GM18861 (cell line): ENCODE results near the gene COG1.

Experiments
- ATAC-seq: cut with Tn5 transposase; IDR thresholded peaks from one replicate; pipeline ENCODE4 v1.9.1; 2021; ENCODE audit not compliant: unreplicated experiment

Gene COG1

DNA sequence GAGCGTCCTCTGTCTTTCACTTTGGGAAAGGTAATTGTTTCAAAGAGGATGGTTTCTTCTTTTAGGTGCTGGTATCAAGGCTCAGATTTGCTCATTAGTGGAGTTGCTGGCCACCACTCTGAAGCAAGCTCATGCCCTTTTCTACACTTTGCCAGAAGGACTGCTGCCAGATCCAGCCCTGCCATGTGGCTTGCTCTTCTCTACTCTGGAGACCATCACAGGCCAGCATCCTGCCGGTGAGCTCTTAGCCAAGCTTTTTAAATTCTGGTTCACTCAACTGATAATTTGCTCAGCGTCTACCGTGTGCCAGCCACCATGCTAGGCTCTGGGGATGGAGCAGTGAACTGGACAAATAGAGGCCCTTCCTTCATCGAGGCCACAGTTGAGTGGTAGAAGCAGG lies 4.3 kb downstream of the COG1 start:
- no peak for ATAC-seq

DNA sequence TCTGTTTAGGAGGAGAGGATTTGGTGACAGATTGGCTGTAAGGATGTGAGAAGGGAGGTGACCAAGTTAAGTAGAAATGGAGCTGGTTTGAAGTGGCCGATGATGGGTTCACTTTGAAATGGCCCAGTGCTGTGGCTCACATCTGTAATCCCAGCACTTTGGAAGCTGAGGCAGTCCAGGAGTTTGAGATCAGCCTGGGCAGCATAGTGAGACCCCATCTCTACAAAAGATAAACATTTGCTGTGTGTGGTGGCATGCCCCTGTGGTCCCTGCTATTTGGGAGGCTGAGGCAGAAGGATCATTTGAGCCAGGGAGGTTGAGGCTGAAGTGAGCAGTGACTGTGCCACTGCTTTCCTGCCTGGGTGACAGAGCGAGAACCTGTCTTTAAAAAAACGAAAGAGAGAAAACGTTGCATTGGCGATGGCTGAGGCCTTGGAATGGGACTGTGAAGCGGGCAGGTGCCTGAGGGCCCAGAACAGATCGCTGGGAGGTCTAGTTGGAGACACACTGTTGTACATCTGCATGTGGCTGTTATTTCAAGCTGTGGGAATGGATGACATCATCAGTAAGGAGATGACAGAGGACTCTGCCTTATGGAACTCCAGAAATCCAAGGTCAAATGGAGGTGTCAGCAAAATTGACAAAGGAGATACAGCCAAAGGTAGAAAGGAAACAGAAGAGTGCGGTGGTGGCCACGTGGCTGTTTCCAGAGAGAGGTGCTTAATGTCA lies 5.5 kb downstream of the COG1 start:
- ATAC-seq = no peak

- ATAC-seq = no peak
Measured at GRCh38 chr17:73198930-73199260, 6.0 kb downstream of the COG1 start.

DNA sequence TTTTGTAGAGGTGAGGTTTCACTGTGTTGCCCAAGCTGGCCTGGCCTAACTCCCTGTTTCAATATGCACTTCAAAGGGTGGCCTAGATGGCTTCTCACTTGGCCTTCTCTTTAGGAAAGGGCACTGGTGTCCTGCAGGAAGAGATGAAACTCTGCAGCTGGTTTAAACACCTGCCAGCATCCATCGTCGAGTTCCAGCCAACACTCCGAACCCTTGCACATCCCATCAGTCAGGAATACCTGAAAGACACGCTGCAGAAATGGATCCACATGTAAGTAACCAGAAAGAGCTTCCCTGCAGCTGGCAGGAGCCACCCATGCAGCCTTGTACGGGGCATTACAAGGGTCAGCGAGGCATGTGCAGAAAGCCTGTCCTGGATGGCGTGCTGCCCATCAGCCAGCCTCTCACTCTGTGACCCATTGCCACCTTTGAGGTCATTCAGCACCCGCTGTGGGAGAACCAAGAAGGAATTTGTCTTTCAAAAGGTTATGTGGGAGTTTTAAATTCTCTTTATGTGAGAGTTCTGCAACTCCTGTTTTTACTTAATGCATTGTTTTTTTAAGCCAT lies 7.0 kb downstream of the COG1 start:
- ATAC-seq = no peak

DNA sequence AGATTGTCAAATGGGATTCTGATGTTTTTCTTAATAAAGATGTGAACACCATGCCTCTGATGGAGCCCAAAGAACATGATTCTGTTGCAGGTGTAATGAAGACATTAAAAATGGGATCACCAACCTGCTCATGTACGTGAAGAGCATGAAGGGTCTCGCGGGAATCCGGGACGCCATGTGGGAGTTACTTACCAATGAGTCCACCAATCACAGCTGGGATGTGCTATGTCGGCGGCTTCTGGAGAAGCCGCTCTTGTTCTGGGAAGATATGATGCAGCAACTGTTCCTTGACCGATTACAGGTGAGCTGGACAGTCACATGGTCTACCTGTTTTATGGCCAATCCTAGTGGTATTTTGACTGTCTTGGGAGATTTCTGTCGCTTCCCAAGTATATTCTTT lies 7.6 kb downstream of the COG1 start:
- no peak for ATAC-seq

- no peak for ATAC-seq
Measured at GRCh38 chr17:73201215-73202069, 8.6 kb downstream of the COG1 start.

GRCh38 chr17:73203135-73203787 lies 10.4 kb downstream of the COG1 start:
- peak; percentile 66 for ATAC-seq

GRCh38 chr17:73203788-73204479 lies 11.1 kb downstream of the COG1 start:
- ATAC-seq = no peak

GRCh38 chr17:73205459-73205961 lies 12.7 kb downstream of the COG1 start:
- ATAC-seq = no peak

GRCh38 chr17:73208139-73208827 lies 15.4 kb downstream of the COG1 start:
- ATAC-seq = no peak

- no peak for ATAC-seq
Measured at GRCh38 chr17:73209436-73209835, 16.6 kb downstream of the COG1 start.

DNA sequence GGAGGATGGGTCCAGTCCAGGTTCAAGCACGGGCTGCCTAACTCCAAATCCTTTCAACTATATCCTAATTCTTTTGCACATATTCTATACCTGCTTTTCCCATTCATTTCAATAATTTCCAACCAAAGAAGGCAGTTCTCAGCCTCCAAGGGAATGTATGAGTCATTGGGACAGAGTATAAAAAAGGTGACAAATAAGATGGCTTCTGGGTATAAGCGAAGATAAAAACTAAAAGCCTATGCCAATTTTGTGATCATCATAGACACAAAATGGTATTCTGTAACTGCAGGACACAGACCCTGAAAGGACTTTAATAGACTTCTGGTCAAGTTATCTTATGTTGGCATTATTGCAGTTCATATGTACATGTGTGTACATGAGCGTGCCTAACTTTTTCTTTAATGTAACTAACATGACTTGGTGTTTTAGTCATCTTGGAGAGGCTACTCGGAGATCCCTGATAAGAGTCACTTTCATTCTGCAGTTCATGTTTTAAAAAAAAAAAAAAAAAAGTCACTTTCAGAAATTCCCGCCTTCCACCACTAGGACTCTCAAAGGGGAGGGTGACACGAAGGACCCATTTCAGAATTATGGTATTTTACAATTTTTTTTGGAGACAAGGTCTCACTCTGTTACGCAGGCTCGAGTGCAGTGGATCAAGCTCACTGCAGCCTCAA lies 17.3 kb downstream of the COG1 start:
- ATAC-seq = no peak

GRCh38 chr17:73211745-73212144 lies 18.9 kb downstream of the COG1 start:
- no peak for ATAC-seq

- no peak for ATAC-seq
Measured at GRCh38 chr17:73214008-73214407, 21.2 kb downstream of the COG1 start.

DNA sequence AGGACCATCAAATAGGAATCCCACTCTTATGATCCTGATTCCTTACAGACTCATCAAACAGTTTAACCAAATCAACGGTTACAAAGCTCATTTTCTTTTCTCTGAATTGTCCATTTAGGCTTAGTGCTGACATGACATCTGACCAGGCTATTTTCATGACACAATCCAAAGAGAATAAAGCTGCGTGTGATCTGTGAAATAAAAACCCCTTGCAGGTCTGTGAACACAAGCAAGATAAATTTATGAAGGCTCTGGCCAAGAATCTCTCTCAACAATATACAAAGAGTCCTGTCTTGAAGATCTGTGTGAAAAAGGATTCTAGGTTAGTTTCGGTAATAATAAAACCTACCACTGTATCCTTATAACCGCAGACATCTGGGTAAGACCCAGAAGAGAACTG lies 22.0 kb downstream of the COG1 start:
- no peak for ATAC-seq

GRCh38 chr17:73215447-73215846 lies 22.6 kb downstream of the COG1 start:
- no peak for ATAC-seq

DNA sequence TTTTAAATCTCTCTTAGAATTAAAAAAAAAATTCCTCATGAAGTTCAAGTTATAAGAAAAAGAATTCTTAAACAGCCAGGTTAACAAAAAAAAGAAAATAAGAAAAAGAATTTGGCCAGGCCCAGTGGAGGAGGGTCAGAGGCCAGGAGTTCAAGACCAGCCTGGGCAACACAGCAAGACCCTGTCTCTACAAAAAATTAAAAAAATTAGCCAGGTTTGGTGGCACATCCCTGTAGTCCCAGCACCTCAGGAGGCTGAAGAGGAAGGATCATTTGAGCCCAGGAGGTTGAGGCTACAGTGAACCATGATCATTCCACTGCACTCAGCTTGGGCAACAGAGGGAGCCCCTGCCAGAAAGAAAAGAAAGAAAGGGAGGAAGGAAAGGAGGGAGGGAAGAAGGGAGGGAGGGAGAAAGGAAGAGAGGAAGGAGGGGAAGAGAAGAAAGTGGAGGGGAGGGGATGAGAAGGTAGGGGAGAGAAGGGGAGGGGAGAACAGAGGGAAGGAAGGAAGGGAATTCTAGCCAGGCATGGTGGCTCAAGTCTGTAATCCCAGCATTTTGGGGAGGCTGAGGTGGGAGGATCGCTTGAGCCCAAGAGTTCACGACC lies 30.9 kb downstream of the COG1 start:
- no peak for ATAC-seq

DNA sequence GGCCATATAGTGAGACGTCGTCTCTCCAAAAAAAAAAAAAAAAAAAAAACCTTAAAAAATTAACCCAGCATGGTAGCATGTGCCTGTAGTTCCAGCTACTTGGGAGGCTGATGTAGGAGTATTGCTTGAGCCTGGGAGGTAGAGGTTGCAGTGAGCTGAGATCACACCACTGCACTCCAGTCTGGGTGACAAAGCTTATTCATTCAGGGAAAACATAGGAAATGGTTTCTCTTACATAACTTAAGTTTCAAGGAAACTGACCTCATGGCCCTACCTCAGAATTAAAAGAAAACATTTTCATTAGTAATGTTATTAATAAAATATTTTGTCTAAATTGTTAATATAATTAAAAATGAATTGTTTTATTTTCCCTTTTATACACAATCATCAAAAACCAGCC lies 31.4 kb downstream of the COG1 start:
- ATAC-seq = no peak

DNA sequence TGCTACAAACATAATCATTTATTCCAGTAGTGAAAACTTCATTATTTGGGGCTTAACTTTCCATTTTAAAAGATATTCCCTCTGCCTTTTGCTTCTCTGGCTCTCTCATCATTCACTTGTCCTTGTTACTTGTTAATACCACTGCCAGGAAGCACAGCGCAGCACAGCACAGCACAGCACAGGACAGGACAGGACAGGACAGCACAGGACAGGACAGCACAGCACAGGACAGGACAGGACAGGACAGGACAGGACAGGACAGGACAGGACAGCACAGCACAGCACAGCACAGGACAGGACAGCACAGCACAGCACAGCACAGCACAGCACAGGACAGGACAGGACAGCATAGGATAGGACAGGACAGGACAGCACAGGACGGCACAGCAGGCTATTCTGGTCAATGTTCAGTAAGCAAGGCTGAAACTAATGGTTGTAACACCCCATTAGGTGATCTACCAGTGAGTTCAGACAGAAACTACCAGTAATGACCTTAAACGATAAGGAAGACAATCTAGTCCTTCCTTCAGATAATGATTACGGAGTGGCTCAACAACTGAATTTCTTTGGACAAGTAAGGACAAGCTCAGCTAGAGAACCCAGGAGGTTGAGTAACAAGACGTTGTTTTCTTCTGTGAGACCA lies 31.9 kb downstream of the COG1 start:
- no peak for ATAC-seq
